Liver (tissue), 9 donors: ENCODE data around the gene ILF2. TPM values are rescaled to one million over a fixed set of nuclear protein-coding genes. Genes with fewer than 3 reads are reported as not detected.

ENCODE experiments used
- DNase-seq: peaks from one replicate; pipeline ENCODE4 v3.0.0-alpha.2; 2017; ENCODE audit warnings: low spot score
- H3K27ac ChIP-seq, 2 donors: one replicate each; pipeline ENCODE4 v1.7.0; 2013; ENCODE audit warnings: inconsistent platforms in 2 of 2, low read length in 2 of 2, control low read depth in 1 of 2, low read depth in 1 of 2, mild to moderate bottlenecking in 1 of 2
- H3K27me3 ChIP-seq, 4 donors: one replicate each; pipeline versions ENCODE4 v1.6.1 to v1.7.0; 2013; ENCODE audit warnings: low read length in 3 of 4, inconsistent platforms in 1 of 4, mild to moderate bottlenecking in 1 of 4, moderate library complexity in 1 of 4; ENCODE audit not compliant: control insufficient read depth in 4 of 4, insufficient read depth in 4 of 4
- H3K36me3 ChIP-seq, 4 donors: one replicate each; pipeline versions ENCODE4 v1.6.1 to v1.7.0; 2013; ENCODE audit warnings: low read length in 3 of 4, mild to moderate bottlenecking in 3 of 4, low read depth in 1 of 4, moderate library complexity in 1 of 4; ENCODE audit not compliant: control insufficient read depth in 4 of 4, insufficient read depth in 3 of 4
- H3K4me1 ChIP-seq, 4 donors: one replicate each; pipeline versions ENCODE4 v1.6.1 to v1.7.0; 2013; ENCODE audit warnings: low read length in 3 of 4, mild to moderate bottlenecking in 3 of 4, moderate library complexity in 1 of 4; ENCODE audit not compliant: control insufficient read depth in 4 of 4, insufficient read depth in 4 of 4
- H3K4me3 ChIP-seq, 3 donors: one replicate each; pipeline versions ENCODE4 v1.6.1 to v1.7.0; 2013; ENCODE audit warnings: low read length in 3 of 3, control low read depth in 1 of 3, low read depth in 1 of 3, mild to moderate bottlenecking in 1 of 3
- H3K9ac ChIP-seq, 2 donors: one replicate each; pipeline ENCODE4 v1.7.0; 2013; ENCODE audit warnings: low read length in 2 of 2, mild to moderate bottlenecking in 2 of 2, moderate library complexity in 2 of 2, control low read depth in 1 of 2, low read depth in 1 of 2
- H3K9me3 ChIP-seq, 4 donors: one replicate each; pipeline versions ENCODE4 v1.6.1 to v1.7.0; 2013; ENCODE audit warnings: low read length in 3 of 4; ENCODE audit not compliant: control insufficient read depth in 4 of 4
- ATF3 ChIP-seq: IDR thresholded peaks from 2 replicates; pipeline ENCODE4 v1.6.1; 2016; ENCODE audit warnings: antibody characterized with exemption
- CTCF ChIP-seq: fragments of 150-350 bp; IDR thresholded peaks from 2 replicates; pipeline ENCODE4 v1.5.1; 2017; ENCODE audit warnings: improper control_type of control experiment, low read depth, low read length; ENCODE audit not compliant: missing input control
- EGR1 ChIP-seq, 2 donors: IDR thresholded peaks; 2 replicates each; pipeline ENCODE4 v1.6.1; 2016 to 2018; ENCODE audit warnings: antibody characterized with exemption in 2 of 2, low read depth in 2 of 2
- FOXA1 ChIP-seq: IDR thresholded peaks from 2 replicates; pipeline ENCODE4 v1.6.1; 2016; ENCODE audit warnings: antibody characterized with exemption
- FOXA2 ChIP-seq: IDR thresholded peaks from 2 replicates; pipeline ENCODE4 v1.6.1; 2016; ENCODE audit warnings: antibody characterized with exemption
- GABPA ChIP-seq, 2 donors: IDR thresholded peaks in 1 of 2; conservative IDR thresholded peaks in 1 of 2; 2 replicates each; pipeline ENCODE4 v1.6.1; 2016; ENCODE audit warnings: antibody characterized with exemption in 2 of 2, mild to moderate bottlenecking in 1 of 2, moderate library complexity in 1 of 2
- HNF4A ChIP-seq, 2 donors: conservative IDR thresholded peaks; 2 replicates each; pipeline ENCODE4 v1.6.1; 2016; ENCODE audit warnings: antibody characterized with exemption in 2 of 2, mild to moderate bottlenecking in 2 of 2
- HNF4G ChIP-seq: IDR thresholded peaks from 2 replicates; pipeline ENCODE4 v1.6.1; 2016; ENCODE audit warnings: antibody characterized with exemption
- JUND ChIP-seq, 2 donors: IDR thresholded peaks; 2 replicates each; pipeline ENCODE4 v1.6.1; 2016; ENCODE audit warnings: antibody characterized with exemption in 2 of 2
- MAX ChIP-seq: IDR thresholded peaks from 2 replicates; pipeline ENCODE4 v1.6.1; 2016; ENCODE audit warnings: antibody characterized with exemption
- NR2F2 ChIP-seq: IDR thresholded peaks from 2 replicates; pipeline ENCODE4 v1.6.1; 2016; ENCODE audit warnings: antibody characterized with exemption
- RAD21 ChIP-seq, 2 donors: IDR thresholded peaks; 2 replicates each; pipeline ENCODE4 v1.6.1; 2016; ENCODE audit warnings: antibody characterized with exemption in 2 of 2, mild to moderate bottlenecking in 2 of 2
- REST ChIP-seq: IDR thresholded peaks from 2 replicates; pipeline ENCODE4 v1.6.1; 2016; ENCODE audit warnings: antibody characterized with exemption, mild to moderate bottlenecking
- RXRA ChIP-seq, 2 donors: IDR thresholded peaks; 2 replicates each; pipeline ENCODE4 v1.6.1; 2017 to 2018; ENCODE audit warnings: antibody characterized with exemption in 2 of 2, mild to moderate bottlenecking in 1 of 2
- SP1 ChIP-seq: IDR thresholded peaks from 2 replicates; pipeline ENCODE4 v1.6.1; 2018; ENCODE audit warnings: antibody characterized with exemption, mild to moderate bottlenecking
- TAF1 ChIP-seq: conservative IDR thresholded peaks from 2 replicates; pipeline ENCODE4 v1.6.1; 2016; ENCODE audit warnings: antibody characterized with exemption, mild to moderate bottlenecking
- YY1 ChIP-seq: IDR thresholded peaks from 2 replicates; pipeline ENCODE4 v1.6.1; 2016; ENCODE audit warnings: antibody characterized with exemption, mild to moderate bottlenecking
- ZBTB33 ChIP-seq: IDR thresholded peaks from 2 replicates; pipeline ENCODE4 v1.6.1; 2016; ENCODE audit warnings: antibody characterized with exemption
- WGBS: extraction: QIAGEN DNeasy Blood & Tissue Kit; methylation state at CpG from one replicate; pipeline ENCODE4 v1.1.7; 2013; 5-methylcytosine and 5-hydroxymethylcytosine counted together
- polyA plus RNA-seq, 2 donors: library from polyadenylated mRNA; stranded (reverse) in 1 of 2; unstranded in 1 of 2; fragments of 200-250 nt in 1 of 2; fragments of >200 nt in 1 of 2; fragmentation: Nextera tagmentation in 1 of 2; extraction: Ambion mirVana in 1 of 2; gene quantifications; one replicate each; pipeline versions ENCODE4 v1.2.1 to v1.2.3, GENCODE V29; 2013 to 2015
- total RNA-seq, 2 donors: library from RNA; depleted of rRNA; stranded (reverse); fragments of >200 nt; gene quantifications; one replicate each; pipeline ENCODE4 v1.2.3, GENCODE V29; 2014
- donor health status: healthy.
- donor health status: healthy.
- donor health status: healthy.
- donor health status: healthy.
- donor health status: healthy.

ILF2 gene
- 10 to 100 TPM; 50.7 to 84.2 TPM for total RNA-seq
- 10 to 100 TPM; 28.7 to 52.3 TPM for polyA plus RNA-seq

- H3K4me3 ChIP-seq, result peak within 1 kb of the TSS; percentile 70 to 99 (median 94)
- peak; percentile 53 to 67 for TF ChIP-seq RXRA (IDR thresholded peaks at IDR 0.05)
- TF ChIP-seq GABPA (IDR thresholded peaks at IDR 0.05 in 1 of 2, conservative IDR thresholded peaks at IDR 0.05 in 1 of 2), result peak; percentile 20 to 40
- TF ChIP-seq TAF1, result peak; percentile 55
- TF ChIP-seq JUND (IDR thresholded peaks at IDR 0.05), result peak; percentile 19 to 60
- TF ChIP-seq CTCF, result no peak
- no peak for TF ChIP-seq HNF4G
- TF ChIP-seq EGR1 (IDR thresholded peaks at IDR 0.05; ENCODE audit: low read depth in 2 of 2), result no peak
- peak; percentile 25 to 37 for TF ChIP-seq RAD21 (IDR thresholded peaks at IDR 0.05)
- TF ChIP-seq REST, result peak; percentile 44
- TF ChIP-seq SP1, result peak; percentile 98
- peak; percentile 93 for TF ChIP-seq MAX
- peak; percentile 82 for TF ChIP-seq NR2F2
- TF ChIP-seq HNF4A (conservative IDR thresholded peaks at IDR 0.05), result peak in 1 of 2 donors; percentile 22
- TF ChIP-seq ATF3, result peak; percentile 100
- no peak for TF ChIP-seq ZBTB33
- TF ChIP-seq YY1, result peak; percentile 96
- no peak for TF ChIP-seq FOXA2
- TF ChIP-seq FOXA1, result peak; percentile 43
- H3K9ac ChIP-seq, result peak within 1 kb of the TSS; percentile 89 to 96
- H3K27ac ChIP-seq, result peak within 1 kb of the TSS; percentile 89 to 94
- peaks cover 10 to 21% (median 19%) of the 10 kb centered on the region in 4 donors for H3K36me3 ChIP-seq
- H3K9me3 ChIP-seq, result no peaks in the 10 kb centered on the region
- peaks cover 7 to 19% (median 16%) of the 10 kb centered on the region in 4 donors for H3K4me1 ChIP-seq
- under 1% methylated on average over 35 of the region's 35 CpGs for WGBS
- H3K27me3 ChIP-seq, result no peaks in the 10 kb centered on the region
- peak; percentile 97 for DNase-seq
These were observed at the start of gene ILF2 for GRCh38 chr1:153670859-153671627. ILF2 (minus strand) TSS chr1:153670993; CDS start chr1:153670922, 71 bp downstream.
